HUDEP-2 (cell line): ENCODE data around the gene KRTAP10-6.
"Not testable (repeated sequence)": the region's sequence is repeated elsewhere in the genome, so short reads cannot be mapped to it uniquely, and the experiment has no call there.

Experiments
- DNase-seq, 76 experiments: peaks; one replicate each; lab custom pipeline; 2025; ENCODE audit not compliant: unreplicated experiment in 76 of 76; lab: John Stamatoyannopoulos, UW

The KRTAP10-6 gene

DNA sequence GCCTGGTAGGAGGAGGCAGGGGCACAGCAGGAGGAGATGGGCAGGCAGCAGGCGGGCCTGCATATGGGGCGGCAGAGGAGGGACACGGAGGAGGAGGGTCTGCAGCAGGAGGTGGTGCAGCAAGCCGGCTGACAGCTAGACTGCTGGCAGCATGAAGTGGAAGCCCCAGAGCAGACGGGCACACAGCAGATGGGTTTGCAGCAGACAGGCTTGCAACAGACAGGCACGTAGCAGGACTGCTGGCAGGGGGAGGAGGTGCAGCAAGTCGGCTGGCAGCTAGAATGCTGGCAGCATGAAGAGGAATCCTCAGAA lies 12.5 kb downstream of the KRTAP10-6 start:
- no peak for DNase-seq

DNA sequence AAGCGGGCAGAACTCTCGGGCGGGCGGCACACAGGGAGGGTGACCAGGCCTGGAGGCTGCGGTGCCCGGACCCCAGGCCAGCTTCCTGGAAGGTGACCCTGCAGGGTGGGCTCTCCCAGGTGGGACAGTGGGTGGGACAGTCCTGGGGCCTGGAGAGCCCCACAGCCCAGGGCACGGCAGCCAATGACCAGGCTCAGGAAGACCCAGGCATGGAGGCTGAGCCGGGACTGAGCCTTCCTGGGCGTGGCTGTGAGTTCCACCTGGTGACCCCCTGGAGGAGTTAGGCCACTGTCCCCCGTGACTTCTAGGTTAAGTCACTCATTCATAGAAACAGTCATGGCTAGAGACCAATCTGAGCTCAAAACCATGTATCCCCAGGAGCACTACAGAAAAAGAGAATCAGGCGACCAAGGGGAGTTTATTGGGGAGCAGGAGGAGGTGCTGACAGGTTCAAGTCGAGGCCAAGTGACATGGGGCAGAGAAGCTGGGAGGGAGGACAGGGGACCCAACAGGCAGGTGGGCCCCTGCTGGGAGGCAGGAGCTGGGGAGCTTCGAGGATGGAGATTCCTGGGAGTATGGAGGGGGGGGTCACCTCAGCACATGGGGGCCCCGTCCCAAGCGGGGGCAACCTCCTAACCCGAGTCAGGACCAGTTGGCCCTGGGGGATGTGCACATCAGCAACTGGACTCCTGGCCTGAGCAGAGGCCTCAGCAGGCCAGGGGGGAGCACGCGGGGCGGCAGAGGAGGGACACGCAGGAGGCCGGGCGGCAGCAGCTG lies 13.1 kb downstream of the KRTAP10-6 start:
- no peak for DNase-seq

DNA sequence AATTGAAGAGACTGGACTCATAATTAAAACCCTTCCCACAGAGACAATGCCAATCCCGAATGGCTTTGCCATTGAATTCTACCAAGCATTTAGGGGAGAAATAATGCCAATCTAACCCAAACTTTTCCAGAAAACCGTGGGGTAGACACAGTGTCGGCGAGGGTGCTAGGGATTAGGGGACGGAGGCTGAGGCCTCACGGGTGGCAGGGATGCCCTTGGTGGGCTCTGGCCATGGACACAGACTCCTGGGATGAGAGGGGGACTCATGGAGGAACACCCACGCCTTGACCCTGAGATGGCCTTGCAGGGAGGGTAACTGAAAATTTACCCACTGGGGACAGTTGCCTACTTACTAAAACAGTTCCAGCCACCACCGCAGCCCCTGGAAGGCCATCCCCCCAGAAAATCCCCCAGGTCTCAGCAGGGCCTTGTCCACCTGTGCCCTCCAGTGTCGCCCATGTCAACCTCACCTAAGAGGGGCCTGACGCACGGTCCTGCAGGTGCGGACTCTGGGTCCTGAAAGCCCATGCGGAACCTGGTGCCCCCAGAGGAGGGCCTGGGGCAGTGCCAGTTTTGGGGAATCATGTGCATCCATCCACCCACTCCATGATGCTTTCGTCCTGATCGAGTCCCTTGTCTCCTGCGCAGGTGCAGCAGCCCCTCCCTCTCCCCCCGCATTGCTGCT lies 13.8 kb downstream of the KRTAP10-6 start:
- DNase-seq = no peak

DNA sequence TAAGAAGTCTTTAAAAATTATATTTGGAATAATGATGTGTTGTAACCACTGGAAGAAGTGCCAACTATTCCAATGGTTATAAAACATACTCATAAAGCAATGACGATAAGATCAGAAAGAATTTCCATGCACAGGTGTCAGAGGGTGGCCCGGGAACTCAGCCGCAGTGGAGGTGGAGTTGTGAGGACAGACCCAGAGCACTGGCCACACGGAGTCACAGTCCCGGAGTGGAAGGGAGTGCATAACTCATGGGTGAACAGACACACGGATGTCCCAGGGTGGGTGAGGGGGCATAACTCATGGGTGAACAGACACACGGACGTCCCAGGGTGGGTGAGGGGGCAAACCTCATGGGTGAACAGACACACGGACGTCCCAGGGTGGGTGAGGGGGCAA lies 16.3 kb downstream of the KRTAP10-6 start:
- DNase-seq = no peak

DNA sequence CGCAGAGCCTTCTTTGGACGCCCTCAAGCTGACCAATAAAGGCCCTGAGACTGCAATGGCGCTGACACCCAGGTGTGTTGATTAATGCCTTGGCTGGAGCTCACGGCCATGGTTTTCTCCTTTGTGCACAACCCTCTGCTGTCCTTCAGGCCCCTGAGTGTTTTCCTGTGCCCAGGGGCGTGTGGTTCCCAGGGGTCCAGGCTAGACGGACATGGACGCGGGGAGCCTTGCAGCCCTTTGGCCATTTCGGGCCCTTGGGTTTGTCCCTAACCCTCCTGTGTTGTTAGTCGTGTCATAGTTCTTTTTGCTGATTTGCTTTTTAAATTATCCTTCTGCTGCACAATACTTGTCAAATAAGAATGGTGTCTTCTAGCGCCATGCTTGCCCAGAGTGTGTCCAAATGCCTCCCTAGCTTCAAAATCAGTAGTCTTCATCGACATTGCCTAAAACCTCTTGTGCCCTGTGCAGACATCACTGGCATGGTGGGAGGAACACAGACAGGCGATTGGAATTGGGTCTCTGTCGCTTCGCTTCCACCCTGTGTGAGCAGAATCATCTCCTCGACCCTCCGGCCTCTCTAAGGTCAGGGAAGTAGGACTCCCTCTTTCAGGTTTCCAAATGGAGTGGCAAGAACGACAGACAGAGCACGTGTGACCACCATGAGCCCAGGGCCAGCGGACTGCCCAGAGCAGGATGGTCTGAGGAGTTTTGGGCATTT lies 16.8 kb downstream of the KRTAP10-6 start:
- no peak for DNase-seq

DNA sequence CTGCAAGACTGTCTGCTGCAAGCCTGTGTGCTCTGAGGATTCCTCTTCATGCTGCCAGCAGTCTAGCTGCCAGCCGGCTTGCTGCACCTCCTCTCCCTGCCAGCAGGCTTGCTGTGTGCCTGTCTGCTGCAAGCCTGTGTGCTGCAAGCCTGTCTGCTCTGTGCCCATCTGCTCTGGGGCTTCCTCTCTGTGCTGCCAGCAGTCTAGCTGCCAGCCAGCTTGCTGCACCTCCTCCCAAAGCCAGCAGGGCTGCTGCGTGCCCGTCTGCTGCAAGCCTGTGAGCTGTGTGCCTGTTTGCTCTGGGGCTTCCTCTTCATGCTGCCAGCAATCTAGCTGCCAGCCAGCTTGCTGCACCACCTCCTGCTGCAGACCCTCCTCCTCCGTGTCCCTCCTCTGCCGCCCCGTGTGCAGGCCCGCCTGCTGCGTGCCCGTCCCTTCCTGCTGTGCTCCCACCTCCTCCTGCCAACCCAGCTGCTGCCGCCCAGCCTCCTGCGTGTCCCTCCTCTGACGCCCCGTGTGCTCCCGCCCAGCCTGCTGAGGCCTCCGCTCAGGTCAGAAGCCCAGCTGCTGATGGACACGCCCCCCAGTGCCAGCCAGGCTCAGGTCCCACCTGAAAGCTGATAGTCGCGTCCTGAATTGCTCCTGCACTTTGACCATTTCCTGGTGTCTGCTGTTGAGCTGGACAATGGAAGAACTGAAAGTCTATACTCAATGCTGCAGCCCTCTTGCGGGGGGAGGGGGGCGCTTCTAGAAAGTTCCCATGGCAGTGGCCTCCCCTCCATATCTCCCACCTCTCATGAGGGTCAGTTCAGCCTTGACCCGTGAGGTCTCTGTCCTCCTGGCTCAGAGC lies 17.6 kb downstream of the KRTAP10-6 start:
- peak in 2 of 76 experiments; percentile 6 to 26 for DNase-seq

DNA sequence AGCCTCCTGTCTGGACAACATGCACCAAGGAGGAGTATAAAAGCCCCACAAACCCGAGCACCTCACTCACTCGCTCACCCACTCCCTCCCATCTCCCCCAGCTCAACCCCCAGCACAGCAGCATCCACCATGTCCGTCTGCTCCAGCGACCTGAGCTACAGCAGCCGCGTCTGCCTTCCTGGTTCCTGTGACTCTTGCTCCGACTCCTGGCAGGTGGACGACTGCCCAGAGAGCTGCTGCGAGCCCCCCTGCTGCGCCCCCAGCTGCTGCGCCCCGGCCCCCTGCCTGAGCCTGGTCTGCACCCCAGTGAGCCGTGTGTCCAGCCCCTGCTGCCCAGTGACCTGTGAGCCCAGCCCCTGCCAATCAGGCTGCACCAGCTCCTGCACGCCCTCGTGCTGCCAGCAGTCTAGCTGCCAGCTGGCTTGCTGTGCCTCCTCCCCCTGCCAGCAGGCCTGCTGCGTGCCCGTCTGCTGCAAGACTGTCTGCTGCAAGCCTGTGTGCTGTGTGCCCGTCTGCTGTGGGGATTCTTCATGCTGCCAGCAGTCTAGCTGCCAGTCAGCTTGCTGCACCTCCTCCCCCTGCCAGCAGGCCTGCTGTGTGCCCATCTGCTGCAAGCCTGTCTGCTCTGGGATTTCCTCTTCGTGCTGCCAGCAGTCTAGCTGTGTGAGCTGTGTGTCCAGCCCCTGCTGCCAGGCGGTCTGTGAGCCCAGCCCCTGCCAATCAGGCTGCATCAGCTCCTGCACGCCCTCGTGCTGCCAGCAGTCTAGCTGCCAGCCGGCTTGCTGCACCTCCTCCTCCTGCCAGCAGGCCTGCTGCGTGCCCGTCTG lies 18.5 kb downstream of the KRTAP10-6 start, which contains the start of gene KRTAP10-4:
Gene KRTAP10-4, plus strand, starts transcription at position 100 of the 827 bp plus-strand sequence. Its CDS starts 30 bp downstream, at position 130.
- DNase-seq = not testable (repeated sequence)

DNA sequence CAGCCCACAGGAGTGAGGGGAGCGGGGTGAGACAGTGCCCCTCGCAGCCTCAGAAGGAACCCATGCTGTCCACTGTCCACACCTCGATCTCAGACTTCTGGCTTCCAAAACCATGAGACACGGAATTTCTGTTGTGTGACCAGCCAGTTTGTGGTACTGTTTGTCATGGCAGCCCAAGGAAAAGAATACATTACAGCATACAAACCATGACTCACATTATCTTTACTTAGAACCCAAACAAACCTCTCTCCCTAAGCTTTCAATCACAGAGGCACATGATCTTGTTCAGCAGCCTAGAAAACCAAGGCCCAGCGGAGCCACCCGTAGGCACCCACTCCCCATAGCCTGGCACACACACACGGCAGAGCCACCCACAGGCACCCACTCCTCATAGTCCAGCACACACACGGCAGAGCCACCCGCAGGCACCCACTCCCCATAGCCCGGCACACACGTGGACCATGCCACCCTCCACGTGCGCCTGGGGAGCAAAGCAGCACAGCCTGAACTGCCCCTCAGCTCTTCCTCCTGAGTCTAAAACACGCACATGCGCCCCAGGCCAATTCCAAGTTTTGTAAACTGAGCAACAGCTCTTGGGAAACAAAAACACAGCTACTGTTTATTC lies 19.2 kb downstream of the KRTAP10-6 start:
- DNase-seq = no peak

DNA sequence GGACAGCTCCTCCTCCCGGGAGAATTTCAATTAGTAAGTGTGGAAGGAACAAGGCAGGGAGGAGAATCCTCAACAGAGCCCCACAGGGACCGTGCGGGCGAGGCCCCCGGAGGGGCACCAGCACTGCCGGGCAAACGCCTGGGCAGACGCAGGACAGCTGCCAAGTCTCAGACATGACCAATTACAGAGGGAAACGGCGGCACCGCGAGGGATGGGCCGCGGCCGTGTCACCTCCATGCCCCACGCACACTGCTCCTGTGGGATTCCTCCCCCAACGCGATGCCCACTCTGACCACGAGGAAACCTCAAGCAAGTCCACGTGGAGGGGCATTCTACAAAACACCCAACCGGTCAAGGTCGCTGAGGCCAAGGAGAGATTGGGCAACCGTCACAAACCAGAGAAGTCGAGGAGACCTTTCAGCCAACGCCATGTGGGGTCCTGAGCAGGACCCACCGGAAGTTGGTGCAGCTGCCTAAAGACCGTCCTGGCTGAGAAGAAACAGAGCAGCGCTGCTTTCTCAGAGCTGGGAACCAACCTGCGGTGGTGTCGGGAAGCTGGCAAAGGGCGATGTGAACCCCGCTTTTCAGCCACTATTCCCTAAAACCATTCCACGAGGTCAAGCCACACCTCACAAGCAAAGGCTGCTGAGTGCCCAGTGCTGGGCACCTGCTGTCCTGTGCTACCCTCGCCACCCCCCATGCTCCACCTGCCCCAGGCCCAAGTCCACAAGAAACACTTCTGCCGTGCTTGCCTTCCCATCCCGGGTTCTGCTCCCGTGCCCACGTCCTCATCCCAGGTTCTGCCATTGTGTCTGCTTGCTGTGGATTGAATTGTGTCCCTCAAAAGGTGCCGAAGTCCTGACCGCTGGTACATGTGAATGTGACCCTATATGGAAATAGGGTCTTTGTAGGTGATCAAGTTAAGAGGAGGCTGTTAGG lies 20.2 kb downstream of the KRTAP10-6 start:
- DNase-seq = no peak

DNA sequence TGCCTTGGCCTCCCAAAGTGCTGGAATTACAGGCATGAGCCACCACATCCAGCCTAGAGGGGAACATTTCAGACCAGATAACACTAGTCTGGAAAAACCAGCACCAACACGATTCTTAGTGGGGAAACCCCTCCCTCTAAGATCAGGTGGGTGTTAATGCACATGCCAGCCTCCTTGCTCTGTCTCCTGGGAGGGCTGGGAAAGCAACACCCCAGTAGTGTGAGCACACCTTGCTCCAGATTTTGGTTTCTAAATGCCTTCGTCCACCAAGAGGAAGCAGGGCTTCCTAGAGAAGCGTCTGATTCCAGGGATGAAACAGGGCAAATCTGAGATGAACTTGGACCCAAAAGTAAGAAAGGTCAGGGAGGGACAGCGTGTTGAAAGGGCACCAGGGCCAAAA lies 21.0 kb downstream of the KRTAP10-6 start:
- DNase-seq = no peak

DNA sequence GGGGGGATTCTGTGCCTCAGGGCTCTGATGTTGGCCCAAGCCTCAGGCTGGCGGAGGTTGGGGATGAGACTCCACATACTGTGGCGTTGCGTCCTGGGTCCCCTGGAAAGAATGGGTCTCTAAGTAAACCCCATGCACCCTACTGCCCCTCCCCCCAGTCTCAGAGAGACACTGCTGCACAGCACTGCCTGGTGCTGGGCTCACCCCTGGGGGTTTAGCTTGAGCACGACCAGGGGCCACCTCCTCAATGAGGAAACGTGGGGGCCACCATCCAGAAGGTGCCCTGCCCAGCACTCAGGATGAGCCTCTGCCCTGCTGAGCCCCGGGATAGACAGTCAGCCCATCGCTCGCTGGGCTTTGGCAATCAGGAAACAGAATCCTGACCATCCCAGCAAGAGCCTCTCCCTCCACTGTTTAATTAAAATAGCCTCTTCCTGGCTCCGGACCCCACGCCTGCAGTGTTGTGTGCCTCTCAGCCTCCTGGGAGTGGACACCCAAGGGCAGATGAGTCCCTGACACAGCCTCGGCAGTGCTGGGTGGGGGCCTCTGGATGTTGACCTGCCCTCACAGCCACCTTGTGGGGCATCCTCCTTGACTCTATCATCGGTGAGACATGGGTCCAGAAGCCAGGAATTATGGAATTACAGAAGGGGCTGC lies 22.3 kb downstream of the KRTAP10-6 start:
- no peak for DNase-seq

DNA sequence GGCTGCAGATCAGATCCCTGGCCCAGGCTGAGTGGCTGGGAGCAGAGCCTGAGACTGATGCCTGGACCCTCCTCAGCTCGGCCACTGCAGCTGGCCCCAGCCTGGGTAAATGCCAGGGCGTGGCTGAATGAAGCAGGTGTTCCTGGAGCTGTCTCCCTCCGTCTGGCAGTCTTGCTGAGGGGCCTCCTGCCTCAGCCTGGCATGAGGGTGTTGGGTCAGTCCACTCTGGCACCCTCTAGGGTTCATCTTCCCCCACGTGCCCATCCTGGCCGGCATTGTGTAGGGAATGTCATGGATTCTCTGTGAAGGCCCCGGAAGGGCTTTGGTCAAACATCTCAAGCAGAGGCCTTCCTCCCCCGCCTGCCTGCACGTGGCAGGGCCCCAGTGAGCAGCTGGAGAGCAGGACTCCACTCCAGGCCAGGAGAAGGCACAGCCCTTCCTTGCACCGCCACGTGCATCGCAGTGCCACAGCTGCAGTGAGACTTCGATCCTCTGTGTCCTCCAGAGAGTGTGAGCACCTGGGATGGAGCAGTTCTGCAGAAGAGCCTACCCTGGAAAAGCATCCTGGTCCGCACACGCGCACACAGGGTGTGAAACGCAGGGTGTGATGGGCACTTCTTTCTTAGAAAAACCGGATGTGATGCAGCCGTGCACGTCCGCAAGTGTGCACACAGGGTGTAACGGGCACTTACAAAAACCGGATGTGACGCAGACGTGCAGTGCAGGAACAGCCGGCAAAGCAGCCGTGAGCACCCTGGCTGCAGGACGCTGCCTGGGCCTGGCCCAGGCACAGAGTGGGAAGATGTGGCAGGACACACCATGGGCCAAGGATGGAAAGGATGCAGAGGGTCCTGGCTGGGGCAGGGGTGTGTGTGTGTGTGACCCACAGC lies 23.4 kb downstream of the KRTAP10-6 start:
- DNase-seq = no peak

DNA sequence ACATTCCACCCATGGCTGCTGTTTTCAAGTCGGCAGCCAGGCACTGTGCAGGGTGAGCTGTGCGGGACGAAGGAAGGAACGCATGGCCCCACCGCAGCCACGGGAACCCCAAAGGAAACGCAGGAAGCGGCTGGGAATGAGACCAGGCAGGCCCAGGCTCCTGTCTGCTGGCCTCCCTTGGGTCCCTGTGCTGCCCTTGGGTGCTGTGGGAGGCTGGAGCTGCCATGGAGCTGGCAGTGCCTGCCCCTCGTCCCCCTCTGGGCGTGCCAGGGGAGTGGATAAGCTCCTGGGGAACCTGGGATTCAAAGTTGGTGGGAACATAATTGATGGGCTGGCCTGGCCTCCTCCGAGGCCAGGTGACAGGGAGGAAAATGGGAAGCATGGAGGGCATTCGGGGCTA lies 24.0 kb downstream of the KRTAP10-6 start:
- no peak for DNase-seq

DNA sequence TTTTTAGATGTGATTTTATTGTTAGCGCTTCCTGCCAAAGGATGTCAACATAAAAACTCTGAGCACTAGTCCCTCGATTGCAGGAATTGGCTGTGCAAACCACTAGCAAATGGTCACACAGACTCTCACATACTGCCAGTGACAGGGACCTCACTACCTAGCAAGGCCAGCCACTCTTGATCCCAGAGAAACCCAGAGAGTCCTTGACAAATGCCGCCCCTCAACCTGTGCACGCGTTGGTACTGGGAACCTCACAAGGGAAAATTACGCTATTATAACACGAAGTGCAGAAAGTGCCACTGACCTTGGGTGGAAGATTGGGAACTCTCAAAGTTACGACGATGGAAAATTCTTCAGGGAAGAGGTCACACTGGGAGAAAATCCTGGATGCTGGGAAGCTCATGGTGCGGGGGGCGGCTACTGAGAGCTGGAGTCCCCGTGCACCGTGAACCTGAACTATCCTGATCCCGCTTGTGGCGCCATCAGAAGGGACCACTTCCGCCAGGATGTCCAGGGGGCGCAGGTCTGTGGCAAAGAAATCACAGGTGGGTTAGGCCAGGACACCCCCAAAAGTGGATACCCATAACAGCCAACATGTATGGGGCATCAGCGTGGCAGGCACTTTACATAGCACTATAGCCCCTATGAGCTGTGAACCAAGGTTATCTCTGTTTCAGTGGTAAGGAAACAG lies 24.7 kb downstream of the KRTAP10-6 start:
- no peak for DNase-seq

DNA sequence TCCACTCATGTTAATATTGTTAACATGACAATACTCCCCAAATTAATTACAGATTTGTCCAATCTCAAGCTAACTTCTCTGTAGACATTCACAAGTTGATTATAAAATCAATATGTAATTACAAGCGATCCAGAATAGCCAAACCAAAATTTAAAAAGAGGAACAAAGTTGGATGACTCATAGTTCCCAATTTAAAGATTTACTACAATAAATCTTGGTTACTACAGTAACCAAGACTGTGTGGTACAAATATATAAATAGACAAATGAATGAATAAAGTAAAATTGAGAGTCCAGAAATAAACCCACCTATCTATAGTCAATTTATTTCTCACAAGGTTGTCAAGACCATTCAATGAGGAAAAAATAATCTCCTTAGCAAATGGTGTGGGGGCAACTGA lies 25.9 kb downstream of the KRTAP10-6 start:
- DNase-seq = no peak

DNA sequence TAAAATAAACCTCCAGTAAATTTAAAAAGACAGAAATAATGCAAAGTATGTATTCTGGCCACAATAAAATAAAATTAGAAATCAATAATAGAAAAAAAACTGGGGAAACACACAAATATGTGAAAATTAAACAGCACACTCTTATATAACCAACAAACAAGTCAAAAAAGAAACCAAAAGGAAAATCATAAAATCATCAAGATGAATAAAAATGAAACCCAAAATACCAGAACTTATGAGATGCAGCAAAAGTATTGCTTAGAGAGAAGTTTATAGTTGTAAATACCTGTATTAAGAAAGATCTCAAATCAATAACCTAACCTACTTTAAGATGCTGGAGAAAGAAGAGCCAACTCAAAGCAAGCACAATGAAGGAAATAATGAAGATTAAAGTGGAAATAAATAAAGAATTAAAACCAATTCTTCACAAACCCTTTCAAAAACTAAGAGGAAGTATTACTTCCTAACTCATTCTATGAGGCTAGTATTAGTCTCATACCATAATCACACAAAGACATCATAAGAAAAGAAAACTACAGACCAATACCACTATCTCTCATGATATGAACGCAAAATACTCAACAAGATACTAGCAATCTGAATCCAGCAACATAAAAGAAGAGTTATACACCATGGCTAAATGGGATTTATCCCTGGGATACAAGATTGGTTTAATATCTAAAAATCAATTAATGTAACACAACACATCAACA lies 27.3 kb downstream of the KRTAP10-6 start:
- no peak for DNase-seq
